Measurements from ENCODE around the gene MBOAT1.

DNA sequence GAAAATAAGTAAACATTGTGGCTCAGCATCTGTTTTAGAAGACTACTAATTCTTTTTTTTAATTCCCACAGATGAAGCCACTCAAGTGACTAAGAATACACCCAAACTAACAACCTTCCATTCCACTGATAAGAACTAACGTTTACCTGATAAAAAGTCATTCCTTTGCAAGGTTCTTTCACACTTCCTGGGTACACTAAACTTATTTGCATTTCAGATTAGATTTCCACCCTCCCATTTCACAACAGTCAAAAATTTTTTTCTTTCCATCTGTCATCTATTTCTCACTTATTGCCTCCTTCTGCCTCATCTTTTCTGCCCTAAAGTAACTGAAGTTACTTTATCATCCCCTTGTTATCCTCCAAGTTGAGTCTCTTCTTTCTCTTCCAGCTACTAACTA, 20.3 kb downstream of the MBOAT1 start:
- TF ChIP-seq, protein P1, sequence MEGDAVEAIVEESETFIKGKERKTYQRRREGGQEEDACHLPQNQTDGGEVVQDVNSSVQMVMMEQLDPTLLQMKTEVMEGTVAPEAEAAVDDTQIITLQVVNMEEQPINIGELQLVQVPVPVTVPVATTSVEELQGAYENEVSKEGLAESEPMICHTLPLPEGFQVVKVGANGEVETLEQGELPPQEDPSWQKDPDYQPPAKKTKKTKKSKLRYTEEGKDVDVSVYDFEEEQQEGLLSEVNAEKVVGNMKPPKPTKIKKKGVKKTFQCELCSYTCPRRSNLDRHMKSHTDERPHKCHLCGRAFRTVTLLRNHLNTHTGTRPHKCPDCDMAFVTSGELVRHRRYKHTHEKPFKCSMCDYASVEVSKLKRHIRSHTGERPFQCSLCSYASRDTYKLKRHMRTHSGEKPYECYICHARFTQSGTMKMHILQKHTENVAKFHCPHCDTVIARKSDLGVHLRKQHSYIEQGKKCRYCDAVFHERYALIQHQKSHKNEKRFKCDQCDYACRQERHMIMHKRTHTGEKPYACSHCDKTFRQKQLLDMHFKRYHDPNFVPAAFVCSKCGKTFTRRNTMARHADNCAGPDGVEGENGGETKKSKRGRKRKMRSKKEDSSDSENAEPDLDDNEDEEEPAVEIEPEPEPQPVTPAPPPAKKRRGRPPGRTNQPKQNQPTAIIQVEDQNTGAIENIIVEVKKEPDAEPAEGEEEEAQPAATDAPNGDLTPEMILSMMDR (IDR thresholded peaks at IDR 0.05), result no peak
- TF ChIP-seq EP300 (IDR thresholded peaks at IDR 0.05), result no peak

Measured in suprapubic skin (tissue), 3 donors.